OCI-LY7 (cell line): ENCODE measurements around the gene PAK5. TPM values are rescaled to one million over a fixed set of nuclear protein-coding genes. Genes with fewer than 3 reads are reported as not detected.

Experiments used
- BruUV-seq: library from RNA; stranded (reverse); fragments of 400-500 nt; replicated peaks from 2 replicates; lab custom pipeline; 2021; lab: Mats Ljungman, UMichigan
- CTCF ChIA-PET: fragments of 300-600 bp; sonication (Branson Sonifier 250); formaldehyde crosslinking; loops from one replicate; lab custom pipeline; 2022; ENCODE audit warnings: antibody characterized with exemption; ENCODE audit not compliant: unreplicated experiment; lab: Charles Lee
- POLR2A ChIA-PET: fragments of 300-600 bp; sonication (Branson Sonifier 250); formaldehyde crosslinking; loops from one replicate; lab custom pipeline; 2022; ENCODE audit warnings: antibody characterized with exemption; lab: Charles Lee
- DNase-seq: peaks from one replicate; pipeline ENCODE4 v3.0.0-alpha.2; 2015; ENCODE audit warnings: low spot score
- H2AFZ ChIP-seq: fragments of 200-600 bp; sonication (generic), shearing (Covaris generic); 2 replicates; pipeline ENCODE4 v1.6.1; 2014; ENCODE audit warnings: mild to moderate bottlenecking, antibody characterized with exemption, low read length, moderate library complexity
- H3K27ac ChIP-seq: fragments of 200-600 bp; sonication (generic); 2 replicates; pipeline ENCODE4 v1.5.1; 2014; ENCODE audit warnings: mixed run types, low read depth, mild to moderate bottlenecking, moderate library complexity, low read length, inconsistent platforms; ENCODE audit not compliant: poor library complexity, severe bottlenecking
- H3K36me3 ChIP-seq: fragments of 200-600 bp; sonication (generic); 2 replicates; pipeline ENCODE4 v1.6.1; 2014; ENCODE audit warnings: mild to moderate bottlenecking, antibody characterized with exemption, low read length, moderate library complexity, mixed read lengths; ENCODE audit not compliant: insufficient read depth
- H3K4me1 ChIP-seq: fragments of 200-600 bp; sonication (generic); 2 replicates; pipeline ENCODE4 v1.5.1; 2014; ENCODE audit warnings: mild to moderate bottlenecking, low read length; ENCODE audit not compliant: insufficient read depth, poor library complexity, severe bottlenecking
- H3K4me2 ChIP-seq: fragments of 200-600 bp; sonication (generic); 2 replicates; pipeline ENCODE4 v1.6.1; 2014; ENCODE audit warnings: mild to moderate bottlenecking, low read length
- H3K4me3 ChIP-seq: fragments of 200-600 bp; sonication (generic); 2 replicates; pipeline ENCODE4 v1.5.1; 2014; ENCODE audit warnings: mild to moderate bottlenecking, low read depth, low read length; ENCODE audit not compliant: poor library complexity, severe bottlenecking
- H3K79me2 ChIP-seq: fragments of 200-600 bp; sonication (generic); 2 replicates; pipeline ENCODE4 v1.6.1; 2016; ENCODE audit warnings: low read depth, mild to moderate bottlenecking, low read length, moderate library complexity, mixed read lengths; ENCODE audit not compliant: insufficient read depth
- H3K9me2 ChIP-seq: fragments of 200-600 bp; sonication (generic); 2 replicates; pipeline ENCODE4 v1.6.1; 2016; ENCODE audit warnings: mild to moderate bottlenecking, low read length, mixed read lengths; ENCODE audit not compliant: insufficient read depth
- H3K9me3 ChIP-seq: fragments of 200-600 bp; sonication (generic); 2 replicates; pipeline ENCODE4 v1.6.1; 2014; ENCODE audit warnings: mild to moderate bottlenecking, mixed run types, low read length, mixed read lengths
- H4K20me1 ChIP-seq: fragments of 200-600 bp; sonication (generic); 2 replicates; pipeline ENCODE4 v1.6.1; 2014; ENCODE audit warnings: mild to moderate bottlenecking, antibody characterized with exemption, low read length, moderate library complexity, mixed read lengths; ENCODE audit not compliant: insufficient read depth
- CTCF ChIP-seq: fragments of 200-600 bp; sonication (generic); conservative IDR thresholded peaks from 2 replicates; pipeline ENCODE4 v1.5.1; 2014; ENCODE audit warnings: mild to moderate bottlenecking, antibody characterized with exemption, low read length, moderate library complexity, mixed read lengths
- EZH2phosphoT487 ChIP-seq: fragments of 200-600 bp; sonication (generic); IDR thresholded peaks from 2 replicates; pipeline ENCODE4 v1.6.1; 2018; ENCODE audit warnings: low read depth, borderline replicate concordance, mild to moderate bottlenecking, mixed run types, antibody characterized with exemption, low read length, moderate library complexity, mixed read lengths
- intact Hi-C: fragments of 100-400 bp; cut with micrococcal nuclease; formaldehyde crosslinking; loops from one replicate; pipeline ENCODE4 v1.10.0; 2022; ENCODE audit not compliant: unreplicated experiment
- total RNA-seq, 2 experiments: library from RNA; depleted of rRNA in 1 of 2; stranded (reverse); fragments of >200 nt in 1 of 2; shearing (Covaris generic) in 1 of 2; gene quantifications; 2 replicates each; pipeline ENCODE4 v1.2.3, GENCODE V29; 2014 to 2022

PAK5 gene
- total RNA-seq, 2 experiments from 2014 or later: not detected

- BruUV-seq: no TSS peak
- Histone ChIP-seq H3K79me2 (no peaks in the 10 kb centered on the region), H3K9me3 (no peaks in the 10 kb centered on the region), H3K4me2 (no peak overlapping the region), H3K9me2 (no peaks in the 10 kb centered on the region), H4K20me1 (no peaks in the 10 kb centered on the region), H3K36me3 (no peaks in the 10 kb centered on the region), H2AFZ (no peak overlapping the region), H3K27ac (no peak overlapping the region), H3K4me1 (no peaks in the 10 kb centered on the region), H3K4me3 (no peak overlapping the region)
- ChIA-PET CTCF (no interaction called here), POLR2A (no interaction called here)
- intact Hi-C loops: no loop called here
- DNase-seq: no peak
- no peak for TF ChIP-seq EZH2phosphoT487
- no peak for TF ChIP-seq CTCF
Measured at GRCh38 chr20:9689041-9689440, 149.8 kb downstream of the PAK5 start.

- no peak for DNase-seq
- Histone ChIP-seq H3K4me2 (no peak overlapping the region), H3K27ac (no peak overlapping the region), H3K79me2 (no peaks in the 10 kb centered on the region), H3K9me3 (no peaks in the 10 kb centered on the region), H3K36me3 (no peaks in the 10 kb centered on the region), H3K4me3 (no peak overlapping the region), H3K9me2 (no peaks in the 10 kb centered on the region), H3K4me1 (no peaks in the 10 kb centered on the region), H4K20me1 (no peaks in the 10 kb centered on the region), H2AFZ (no peak overlapping the region)
- BruUV-seq: no TSS peak
- ChIA-PET CTCF (no interaction called here), POLR2A (no interaction called here)
- no peak for TF ChIP-seq EZH2phosphoT487
- no peak for TF ChIP-seq CTCF
- intact Hi-C loops: no loop called here
Measured at GRCh38 chr20:9686866-9687265, 152.0 kb downstream of the PAK5 start.

GRCh38 chr20:9686455-9686854 lies 152.4 kb downstream of the PAK5 start:
- intact Hi-C loops: no loop called here
- Histone ChIP-seq H2AFZ (no peak overlapping the region), H4K20me1 (no peaks in the 10 kb centered on the region), H3K4me1 (no peaks in the 10 kb centered on the region), H3K9me2 (no peaks in the 10 kb centered on the region), H3K27ac (no peak overlapping the region), H3K4me3 (no peak overlapping the region), H3K79me2 (no peaks in the 10 kb centered on the region), H3K4me2 (no peak overlapping the region), H3K9me3 (no peaks in the 10 kb centered on the region), H3K36me3 (no peaks in the 10 kb centered on the region)
- DNase-seq: no peak
- POLR2A ChIA-PET: no interaction called here
- CTCF ChIA-PET: no interaction called here
- BruUV-seq: no TSS peak
- no peak for TF ChIP-seq CTCF
- TF ChIP-seq EZH2phosphoT487: no peak
